GM12873 (cell line): Measurements from ENCODE around the gene UAP1L1.

Experiments used
- CTCF ChIP-seq: IDR thresholded peaks from 2 replicates; pipeline ENCODE4 v1.5.1; 2012; ENCODE audit warnings: low read depth, mild to moderate bottlenecking, moderate library complexity, low read length, control low read depth; ENCODE audit not compliant: insufficient read depth; ENCODE audit errors: missing control alignments

Gene UAP1L1

GRCh38 chr9:137070201-137070905 is 7.0 kb upstream of the UAP1L1 start, which contains the start of gene SAPCD2:
TSS of gene SAPCD2 (minus strand) at chr9:137070557. CDS start at chr9:137070460, 97 bp downstream.
- no peak for TF ChIP-seq CTCF

GRCh38 chr9:137070906-137071275 is 6.4 kb upstream of the UAP1L1 start:
- TF ChIP-seq CTCF: no peak

- TF ChIP-seq CTCF: no peak
Measured at GRCh38 chr9:137071282-137071681, 6.0 kb upstream of the UAP1L1 start.

GRCh38 chr9:137073992-137074399 is 3.3 kb upstream of the UAP1L1 start:
- TF ChIP-seq CTCF: no peak

- no peak for TF ChIP-seq CTCF
Measured at GRCh38 chr9:137074657-137075274, 2.6 kb upstream of the UAP1L1 start.

GRCh38 chr9:137075275-137075775 is 2.0 kb upstream of the UAP1L1 start:
- no peak for TF ChIP-seq CTCF

GRCh38 chr9:137076636-137077009 is 694 bp upstream of the UAP1L1 start:
- no peak for TF ChIP-seq CTCF
